ENCODE results near the gene R3HCC1L. TPM values are rescaled to one million over a fixed set of nuclear protein-coding genes. Genes with fewer than 3 reads are reported as not detected.
A peak's percentile ranks its signal among the peaks of the same experiment; 100 is the strongest.

R3HCC1L gene
- total and polyA plus RNA-seq, 2 of the 4 experiments (the other 2 are of a cell fraction): 8.3 to 14.7 TPM

DNA sequence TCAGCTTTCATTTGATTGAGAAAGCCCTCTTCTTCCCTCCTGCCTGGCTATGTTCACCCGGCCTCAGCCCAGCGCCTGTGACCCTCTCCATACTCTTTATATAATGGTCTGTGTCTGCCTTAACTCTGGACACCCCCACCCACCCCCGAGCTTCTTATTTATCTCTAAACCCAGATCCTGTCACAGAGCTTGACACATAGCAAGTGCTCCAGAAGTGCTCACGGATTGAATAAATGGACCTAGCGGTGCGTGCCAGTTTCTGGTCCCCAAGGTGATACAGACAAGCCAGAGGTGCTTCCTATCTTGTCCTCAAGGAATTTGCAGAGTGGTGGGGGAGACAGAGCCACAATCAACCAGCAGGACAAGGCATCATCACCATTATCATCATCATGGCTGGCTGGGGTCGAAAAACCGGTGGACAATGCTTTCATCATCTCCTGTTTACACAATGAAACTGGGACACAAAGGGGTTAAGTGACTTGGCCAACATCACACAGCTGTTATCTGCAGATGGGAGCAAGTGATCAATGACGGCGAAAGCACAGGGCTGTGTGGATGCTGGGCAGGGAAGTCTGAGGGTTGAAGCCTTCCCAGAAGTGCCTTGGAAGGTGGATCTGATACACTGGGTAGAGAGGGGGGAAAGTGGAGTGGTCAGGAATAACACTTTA lies 135.8 kb downstream of the R3HCC1L start (continued):
- TF ChIP-seq MAZ (IDR thresholded peaks at IDR 0.05; ENCODE audit: borderline replicate concordance, low read depth, low read length): no peak

- Histone ChIP-seq H3K79me1 (ENCODE audit: low read depth in 1 of 2, low read length in 2 of 2) (peaks cover 0 to 5% of the 10 kb centered on the region in 2 experiments; a peak in 1 of 4 replicates), H3K4ac (ENCODE audit: low read depth, low read length) (peak overlapping the region; percentile 94), H2AFZ (replicated peaks; ENCODE audit: low read length, poor library complexity) (peak overlapping the region; percentile 66), H3K18ac (ENCODE audit: low read depth, low read length) (no peak overlapping the region), H4K5ac (ENCODE audit: low read depth, low read length) (no peak overlapping the region), H2BK20ac (ENCODE audit: low read depth, low read length) (peak overlapping the region; percentile 55), H3K4me1 (ENCODE audit: control insufficient read depth, insufficient read depth, low read length) (peaks cover 22% of the 10 kb centered on the region), H3K4me3 (ENCODE audit: insufficient read depth, low read depth, low read length) (no peak overlapping the region), H2AK9ac (replicated peaks; ENCODE audit: low read depth, low read length, poor library complexity) (no peak overlapping the region), H3K23ac (ENCODE audit: low read depth, low read length) (no peak overlapping the region), H3K9ac (ENCODE audit: low read depth, low read length) (no peak overlapping the region), H3K4me2 (ENCODE audit: low read depth, low read length) (no peak overlapping the region), H2AK5ac (ENCODE audit: low read depth, low read length) (peak overlapping the region; percentile 89), H2BK120ac (ENCODE audit: low read depth, low read length) (peak overlapping the region; percentile 93), H3K36me3 (ENCODE audit: control insufficient read depth, insufficient read depth, low read length) (no peaks in the 10 kb centered on the region), H4K20me1 (ENCODE audit: insufficient read depth, low read length) (no peaks in the 10 kb centered on the region), H3K27ac (ENCODE audit: insufficient read depth, low read length) (no peak overlapping the region), H3K9me3 (ENCODE audit: control insufficient read depth, insufficient read depth, low read length) (no peaks in the 10 kb centered on the region; the same call in 1 of the 2 replicates), H3K14ac (replicated peaks; ENCODE audit: low read depth, low read length) (0 out of 2 replicates have a peak overlapping the region, but pooled peaks have one; percentile 1), H4K8ac (ENCODE audit: low read depth in 2 of 2, low read length in 2 of 2) (no peak overlapping the region), H4K91ac (ENCODE audit: insufficient read depth, low read depth, low read length) (no peak overlapping the region), H2BK5ac (ENCODE audit: low read depth, low read length, poor library complexity, severe bottlenecking) (no peak overlapping the region), H2BK15ac (ENCODE audit: low read depth, low read length) (peak overlapping the region; percentile 87; the same call in 1 of the 3 replicates), H3K9me1 (ENCODE audit: insufficient read depth, low read length) (peaks cover 15% of the 10 kb centered on the region), H3K27me3 (ENCODE audit: control insufficient read depth, insufficient read depth, low read length) (peaks cover 10% of the 10 kb centered on the region), H3K56ac (ENCODE audit: extremely low read depth, insufficient read depth, low read length) (no peak overlapping the region)
- intact Hi-C loops (cut with micrococcal nuclease): no loop called here
- CTCF ChIA-PET: interaction anchor here (1.3 to 1.7 kb wide), 2 partner anchors 18 to 38 kb away, joined by 3 to 5 read pairs; no protein-coding TSS in a partner anchor
- no CpG with 5 or more reads among the region's 2 CpGs for WGBS, 2 experiments (ENCODE audit: extremely low coverage in 2 of 2, insufficient read length in 1 of 2)
- in situ Hi-C loops (cut with MboI; ENCODE audit: low sequenced_read_pairs): no loop called here
- dilution Hi-C loops (cut with HindIII; ENCODE audit: low sequenced_read_pairs, unreplicated experiment): no loop called here
- POLR2A ChIA-PET (ENCODE audit: unreplicated experiment): no interaction called here
- DNase-seq: no peak
- no peak for ATAC-seq (ENCODE audit: low read depth)
- no TSS peak for BruUV-seq (replicated peaks)
- TF ChIP-seq CTCF (conservative IDR thresholded peaks at IDR 0.05; ENCODE audit: low read depth, low read length): no peak
- no peak for TF ChIP-seq RFX5 (IDR thresholded peaks at IDR 0.05; ENCODE audit: low read depth, low read length)
- TF ChIP-seq CHD1 (IDR thresholded peaks at IDR 0.05; ENCODE audit: low read depth, low read length): no peak
- TF ChIP-seq FOS (IDR thresholded peaks at IDR 0.05; ENCODE audit: low read depth, low read length): no peak
- TF ChIP-seq ELK1 (IDR thresholded peaks at IDR 0.05; ENCODE audit: borderline replicate concordance, low read depth, low read length): no peak
- TF ChIP-seq CEBPB (IDR thresholded peaks at IDR 0.05; ENCODE audit: low read depth, low read length): no peak
- no peak for TF ChIP-seq USF2 (IDR thresholded peaks at IDR 0.05; ENCODE audit: low read depth, low read length)
- no peak for TF ChIP-seq MAFK (IDR thresholded peaks at IDR 0.05; ENCODE audit: low read depth, low read length)
- no peak for TF ChIP-seq BHLHE40 (IDR thresholded peaks at IDR 0.05; ENCODE audit: low read depth, low read length)
- TF ChIP-seq SMC3 (IDR thresholded peaks at IDR 0.05; ENCODE audit: low read depth, low read length): no peak
- TF ChIP-seq NFE2L2 (IDR thresholded peaks at IDR 0.05; ENCODE audit: low read depth, low read length): no peak
- no peak for TF ChIP-seq RAD21 (IDR thresholded peaks at IDR 0.05; ENCODE audit: low read length)
Observed at GRCh38 chr10:98270786-98271185, 136.3 kb downstream of the R3HCC1L start.
